Suprapubic skin (tissue), 4 donors: ENCODE measurements around the gene MYO9A. TPM values are rescaled to one million over a fixed set of nuclear protein-coding genes. Genes with fewer than 3 reads are reported as not detected.

Experiments used
- DNase-seq, 2 donors: peaks; one replicate each; pipeline ENCODE4 v3.0.0-alpha.2; 2019; ENCODE audit warnings: low spot score in 2 of 2
- H3K27ac ChIP-seq: fragments of 200-600 bp; sonication (generic); one replicate; pipeline ENCODE4 v1.5.1; 2019
- H3K27me3 ChIP-seq: fragments of 200-600 bp; sonication (generic); one replicate; pipeline ENCODE4 v1.5.1; 2019
- H3K36me3 ChIP-seq: fragments of 200-600 bp; sonication (generic); one replicate; pipeline ENCODE4 v1.5.1; 2019
- H3K4me1 ChIP-seq: fragments of 200-600 bp; sonication (generic); one replicate; pipeline ENCODE4 v1.5.1; 2019
- H3K4me3 ChIP-seq: fragments of 200-600 bp; sonication (generic); one replicate; pipeline ENCODE4 v1.5.1; 2019; ENCODE audit warnings: mild to moderate bottlenecking
- H3K9me3 ChIP-seq: fragments of 200-600 bp; sonication (generic); one replicate; pipeline ENCODE4 v1.5.1; 2019
- EP300 ChIP-seq: sonication (generic); formaldehyde crosslinking; IDR thresholded peaks from one replicate; pipeline ENCODE4 v1.6.1; 2017; ENCODE audit warnings: antibody characterized with exemption
- POLR2A ChIP-seq, 2 donors: fragments of 450-650 bp; IDR thresholded peaks; one replicate each; pipeline ENCODE4 v1.6.1; 2017; ENCODE audit warnings: antibody characterized with exemption in 2 of 2, mild to moderate bottlenecking in 2 of 2, moderate library complexity in 2 of 2
- POLR2AphosphoS5 ChIP-seq, 3 donors: sonication (generic); formaldehyde crosslinking; IDR thresholded peaks; one replicate each; pipeline ENCODE4 v1.6.1; 2017; ENCODE audit warnings: antibody characterized with exemption in 3 of 3
- WGBS: methylation state at CpG from one replicate; pipeline ENCODE4 v1.1.5; 2018; 5-methylcytosine and 5-hydroxymethylcytosine counted together
- total RNA-seq, 4 donors: library from RNA; depleted of rRNA; stranded (reverse); fragments of >200 nt; gene quantifications; one replicate each; pipeline ENCODE4 v1.1.0, GENCODE V29; 2016
- TF ChIP-seq, protein P1 (sequence below), 2 donors: fragments of 200-600 bp in 1 of 2; fragments of 450-650 bp in 1 of 2; sonication (generic) in 1 of 2; IDR thresholded peaks; one replicate each; pipeline ENCODE4 v1.5.1; 2016 to 2019; ENCODE audit warnings: antibody characterized with exemption in 2 of 2, mild to moderate bottlenecking in 1 of 2, moderate library complexity in 1 of 2

MYO9A gene
- total RNA-seq, 4 donors from 2014 or later = 54.0 to 89.7 (median 61.8) TPM

DNA sequence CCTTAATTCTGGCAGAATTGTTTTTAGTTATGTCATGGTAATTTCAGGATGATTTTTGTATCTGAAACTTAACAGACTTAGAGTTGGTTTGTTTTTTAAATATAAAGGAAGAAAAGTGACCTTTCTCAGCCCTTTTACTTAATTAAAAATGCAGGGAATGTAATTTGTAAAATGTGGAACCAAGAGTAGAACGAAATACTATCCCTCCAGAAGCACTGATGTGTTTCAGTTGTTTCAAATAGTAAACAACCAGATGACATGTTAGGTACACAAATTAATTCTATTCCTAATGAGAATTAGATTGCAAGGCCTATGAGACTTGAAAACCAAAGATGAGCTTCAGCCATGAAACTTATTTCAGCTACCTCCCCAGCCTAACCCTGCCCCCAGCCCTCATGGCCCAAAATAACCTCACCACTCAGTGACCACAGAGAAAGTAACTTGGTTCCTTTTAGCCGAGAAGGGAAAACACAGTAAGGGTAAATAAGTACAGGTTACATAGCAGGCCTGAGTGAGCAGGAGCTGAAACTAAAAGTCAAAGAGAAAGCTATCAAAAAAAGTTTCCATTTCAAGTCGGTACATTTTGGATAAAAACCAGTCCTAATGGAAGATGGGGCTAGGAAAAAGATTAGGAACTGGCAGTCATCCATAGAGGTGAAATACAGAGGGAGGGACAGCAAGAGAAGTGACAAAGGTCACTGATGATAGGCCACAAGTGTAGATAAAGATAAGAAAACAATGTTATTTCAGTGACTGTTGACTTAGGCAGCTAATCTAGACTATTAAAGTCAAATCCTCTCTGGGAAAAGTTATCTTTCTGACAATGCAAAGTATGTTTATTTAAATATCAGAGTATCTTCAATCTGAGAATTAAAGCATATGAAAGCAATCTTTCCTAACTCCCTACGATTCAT lies 23.5 kb upstream of the MYO9A start:
- WGBS = 78% methylated on average over 4 of the region's 4 CpGs
- Histone ChIP-seq H3K36me3 (peaks cover 8% of the 10 kb centered on the region), H3K4me1 (no peaks in the 10 kb centered on the region), H3K27ac (no peak overlapping the region), H3K9me3 (no peaks in the 10 kb centered on the region), H3K4me3 (no peak overlapping the region), H3K27me3 (no peaks in the 10 kb centered on the region)
- TF ChIP-seq, protein P1, sequence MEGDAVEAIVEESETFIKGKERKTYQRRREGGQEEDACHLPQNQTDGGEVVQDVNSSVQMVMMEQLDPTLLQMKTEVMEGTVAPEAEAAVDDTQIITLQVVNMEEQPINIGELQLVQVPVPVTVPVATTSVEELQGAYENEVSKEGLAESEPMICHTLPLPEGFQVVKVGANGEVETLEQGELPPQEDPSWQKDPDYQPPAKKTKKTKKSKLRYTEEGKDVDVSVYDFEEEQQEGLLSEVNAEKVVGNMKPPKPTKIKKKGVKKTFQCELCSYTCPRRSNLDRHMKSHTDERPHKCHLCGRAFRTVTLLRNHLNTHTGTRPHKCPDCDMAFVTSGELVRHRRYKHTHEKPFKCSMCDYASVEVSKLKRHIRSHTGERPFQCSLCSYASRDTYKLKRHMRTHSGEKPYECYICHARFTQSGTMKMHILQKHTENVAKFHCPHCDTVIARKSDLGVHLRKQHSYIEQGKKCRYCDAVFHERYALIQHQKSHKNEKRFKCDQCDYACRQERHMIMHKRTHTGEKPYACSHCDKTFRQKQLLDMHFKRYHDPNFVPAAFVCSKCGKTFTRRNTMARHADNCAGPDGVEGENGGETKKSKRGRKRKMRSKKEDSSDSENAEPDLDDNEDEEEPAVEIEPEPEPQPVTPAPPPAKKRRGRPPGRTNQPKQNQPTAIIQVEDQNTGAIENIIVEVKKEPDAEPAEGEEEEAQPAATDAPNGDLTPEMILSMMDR (IDR thresholded peaks at IDR 0.05) = no peak
- TF ChIP-seq EP300 = no peak
- no peak for TF ChIP-seq POLR2A (IDR thresholded peaks at IDR 0.05)
- TF ChIP-seq POLR2AphosphoS5 (IDR thresholded peaks at IDR 0.05) = no peak
- no peak for DNase-seq

DNA sequence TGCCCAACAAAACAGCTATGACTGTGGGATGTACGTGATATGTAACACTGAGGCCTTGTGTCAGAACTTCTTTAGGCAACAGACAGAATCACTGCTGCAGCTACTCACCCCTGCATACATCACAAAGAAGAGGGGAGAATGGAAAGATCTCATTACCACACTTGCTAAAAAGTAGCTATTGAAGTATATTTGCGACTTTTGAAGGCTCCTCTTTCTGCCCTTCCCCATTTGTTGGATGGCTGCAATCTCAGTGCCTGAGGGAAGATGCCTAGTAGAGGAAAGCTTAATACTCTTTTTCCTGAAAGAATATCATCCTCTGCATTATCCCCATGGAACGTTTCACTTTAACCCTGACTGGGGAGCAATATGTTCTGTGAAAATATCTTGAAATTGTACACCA lies 22.1 kb upstream of the MYO9A start:
- Histone ChIP-seq H3K36me3 (peaks cover 8% of the 10 kb centered on the region), H3K27me3 (no peaks in the 10 kb centered on the region), H3K9me3 (no peaks in the 10 kb centered on the region), H3K4me1 (no peaks in the 10 kb centered on the region), H3K27ac (no peak overlapping the region), H3K4me3 (no peak overlapping the region)
- no peak for DNase-seq
- TF ChIP-seq POLR2AphosphoS5 (IDR thresholded peaks at IDR 0.05) = no peak
- TF ChIP-seq EP300 = no peak
- TF ChIP-seq, protein P1 (IDR thresholded peaks at IDR 0.05) = no peak
- no peak for TF ChIP-seq POLR2A (IDR thresholded peaks at IDR 0.05)
- WGBS = 69% methylated on average over 3 of the region's 3 CpGs

DNA sequence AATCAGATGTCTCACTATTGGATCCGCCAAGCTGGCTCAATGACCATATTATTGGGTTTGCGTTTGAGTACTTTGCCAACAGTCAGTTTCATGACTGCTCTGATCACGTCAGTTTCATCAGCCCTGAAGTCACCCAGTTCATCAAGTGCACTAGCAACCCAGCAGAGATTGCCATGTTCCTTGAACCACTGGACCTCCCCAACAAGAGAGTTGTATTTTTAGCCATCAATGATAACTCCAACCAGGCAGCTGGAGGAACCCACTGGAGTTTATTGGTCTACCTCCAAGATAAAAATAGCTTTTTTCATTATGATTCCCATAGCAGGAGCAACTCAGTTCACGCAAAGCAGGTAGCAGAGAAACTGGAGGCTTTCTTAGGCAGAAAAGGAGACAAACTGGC lies 21.7 kb upstream of the MYO9A start:
- Histone ChIP-seq H3K4me3 (no peak overlapping the region), H3K36me3 (peaks cover 8% of the 10 kb centered on the region), H3K27ac (no peak overlapping the region), H3K27me3 (no peaks in the 10 kb centered on the region), H3K9me3 (no peaks in the 10 kb centered on the region), H3K4me1 (no peaks in the 10 kb centered on the region)
- TF ChIP-seq POLR2A (IDR thresholded peaks at IDR 0.05) (no peak), EP300 (no peak), POLR2AphosphoS5 (IDR thresholded peaks at IDR 0.05) (no peak)
- TF ChIP-seq, protein P1 (IDR thresholded peaks at IDR 0.05) = no peak
- no peak for DNase-seq
- 98% methylated on average over 4 of the region's 4 CpGs for WGBS

DNA sequence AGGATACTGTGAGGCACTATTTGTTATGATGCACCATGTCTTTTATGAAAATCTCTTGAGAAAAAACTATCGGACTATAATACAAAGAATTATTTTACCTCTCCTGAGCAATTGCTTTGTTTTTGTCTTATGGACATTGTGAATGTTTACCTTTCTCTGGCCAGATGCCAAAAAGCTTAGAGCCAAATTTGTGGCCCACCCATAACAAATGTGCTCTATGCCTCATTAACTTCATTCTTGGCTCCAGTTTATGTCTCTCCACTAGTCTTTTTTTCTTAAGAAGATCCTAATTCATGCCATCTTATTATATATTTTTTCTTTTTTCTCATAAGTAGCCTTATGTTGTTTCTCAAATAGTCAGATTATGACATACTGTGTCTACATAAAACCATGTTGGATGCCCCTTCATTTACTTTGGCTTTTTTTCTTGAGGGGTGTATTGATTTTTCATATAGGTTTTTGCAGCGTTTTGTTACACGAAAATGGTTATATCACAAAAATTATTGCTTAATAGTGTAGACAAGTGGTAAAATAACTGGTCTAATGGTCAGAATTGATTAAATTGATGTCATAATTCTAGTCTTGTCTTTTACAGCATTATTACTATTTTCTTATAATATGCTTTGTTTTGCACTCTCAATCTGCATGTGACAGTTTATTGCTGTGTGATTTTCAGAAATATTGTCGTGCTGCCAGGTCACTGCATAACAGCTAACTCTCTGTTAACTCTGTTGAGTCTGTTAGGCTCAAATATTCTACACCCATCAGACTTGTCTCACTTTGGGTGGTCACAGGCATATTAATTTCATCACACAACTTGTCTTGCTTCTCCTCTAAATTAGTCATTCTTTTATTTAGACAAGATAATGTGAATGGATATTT lies 18.5 kb upstream of the MYO9A start:
- Histone ChIP-seq H3K4me3 (no peak overlapping the region), H3K4me1 (no peaks in the 10 kb centered on the region), H3K9me3 (no peaks in the 10 kb centered on the region), H3K27ac (no peak overlapping the region), H3K36me3 (peaks cover 8% of the 10 kb centered on the region), H3K27me3 (no peaks in the 10 kb centered on the region)
- DNase-seq = no peak
- no peak for TF ChIP-seq EP300
- 84% methylated on average over 4 of the region's 4 CpGs for WGBS

DNA sequence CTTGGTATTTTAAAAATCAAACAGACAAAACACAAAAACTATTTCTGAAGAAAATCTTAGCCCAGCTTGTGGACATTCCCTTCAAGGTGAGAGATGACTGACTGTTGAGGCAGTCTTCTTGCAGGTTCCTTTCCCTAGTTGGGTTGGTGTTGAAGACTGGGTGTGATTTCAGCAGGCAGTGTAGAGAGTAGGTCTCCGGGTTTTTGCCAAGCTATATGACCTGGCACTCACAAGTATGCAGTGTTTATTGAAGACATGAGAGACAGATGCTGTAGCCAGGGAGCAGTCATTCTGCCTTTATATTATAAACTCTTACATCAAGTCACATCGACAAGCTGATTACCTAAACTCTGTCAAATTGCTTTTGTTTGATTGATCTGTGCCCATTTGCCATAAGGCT lies 17.8 kb upstream of the MYO9A start:
- 59% methylated on average over 2 of the region's 2 CpGs for WGBS
- Histone ChIP-seq H3K27me3 (no peaks in the 10 kb centered on the region), H3K36me3 (peaks cover 8% of the 10 kb centered on the region), H3K4me3 (no peak overlapping the region), H3K27ac (no peak overlapping the region), H3K4me1 (no peaks in the 10 kb centered on the region), H3K9me3 (no peaks in the 10 kb centered on the region)
- TF ChIP-seq POLR2AphosphoS5 (IDR thresholded peaks at IDR 0.05) (no peak), EP300 (no peak), POLR2A (IDR thresholded peaks at IDR 0.05) (no peak)
- TF ChIP-seq, protein P1 (IDR thresholded peaks at IDR 0.05) = no peak
- no peak for DNase-seq
